ENCODE data around the gene LRRC46. TPM values are rescaled to one million over a fixed set of nuclear protein-coding genes. Genes with fewer than 3 reads are reported as not detected.

The LRRC46 gene
- total RNA-seq, 1 experiment from 2014 or later, result 0.31 TPM

DNA sequence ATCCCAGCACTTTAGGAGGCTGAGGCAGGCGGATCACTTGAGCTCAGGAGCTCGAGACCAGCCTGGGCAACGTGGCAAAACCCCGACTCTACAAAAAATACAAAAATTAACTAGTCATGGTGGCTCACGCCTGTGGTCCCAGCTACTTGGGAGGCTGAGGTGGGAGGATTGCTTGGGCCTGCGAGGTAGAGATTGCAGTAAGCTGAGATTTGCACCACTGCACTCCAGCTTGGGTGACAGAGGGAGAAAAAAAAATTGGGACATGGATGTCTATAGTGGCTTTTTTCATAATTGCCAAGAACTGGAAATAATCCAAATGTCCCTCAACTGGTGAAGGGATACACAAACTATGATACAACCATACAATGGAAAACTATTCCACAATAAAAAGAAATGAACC is 38.5 kb upstream of the LRRC46 start:
- peaks cover 8% of the 10 kb centered on the region for H3K23me2 ChIP-seq (ENCODE audit: insufficient read length, low read depth, low read length, poor library complexity, severe bottlenecking)
- H3K79me1 ChIP-seq (ENCODE audit: insufficient read depth, low read depth, low read length, poor library complexity, severe bottlenecking), result no peaks in the 10 kb centered on the region
- H2BK12ac ChIP-seq (ENCODE audit: insufficient read length, low read depth, low read length), result no peak overlapping the region
- Mint-ChIP-seq H3K4me3 (no peak overlapping the region), H3K36me3 (ENCODE audit: insufficient read depth in 1 of 3, low read depth in 3 of 3) (no peaks in the 10 kb centered on the region), H3K4me1 (peaks cover 2 to 9% of the 10 kb centered on the region in 2 experiments; a peak in 2 of 4 replicates), H3K27me3 (ENCODE audit: low read depth) (peaks cover 83% of the 10 kb centered on the region), H3K9me3 (no peaks in the 10 kb centered on the region), H3K27ac (no peak overlapping the region)
- no peaks in the 10 kb centered on the region for H3K4me1 ChIP-seq (ENCODE audit: insufficient read depth, low read length)
- DNase-seq, result no peak
- no CpG with 5 or more reads among the region's 6 CpGs for WGBS (ENCODE audit: extremely low coverage, insufficient read length, low lambda C conversion rate)
- H2BK120ac ChIP-seq (ENCODE audit: low read depth, low read length, poor library complexity, severe bottlenecking), result no peak overlapping the region
- TF ChIP-seq, protein P1, sequence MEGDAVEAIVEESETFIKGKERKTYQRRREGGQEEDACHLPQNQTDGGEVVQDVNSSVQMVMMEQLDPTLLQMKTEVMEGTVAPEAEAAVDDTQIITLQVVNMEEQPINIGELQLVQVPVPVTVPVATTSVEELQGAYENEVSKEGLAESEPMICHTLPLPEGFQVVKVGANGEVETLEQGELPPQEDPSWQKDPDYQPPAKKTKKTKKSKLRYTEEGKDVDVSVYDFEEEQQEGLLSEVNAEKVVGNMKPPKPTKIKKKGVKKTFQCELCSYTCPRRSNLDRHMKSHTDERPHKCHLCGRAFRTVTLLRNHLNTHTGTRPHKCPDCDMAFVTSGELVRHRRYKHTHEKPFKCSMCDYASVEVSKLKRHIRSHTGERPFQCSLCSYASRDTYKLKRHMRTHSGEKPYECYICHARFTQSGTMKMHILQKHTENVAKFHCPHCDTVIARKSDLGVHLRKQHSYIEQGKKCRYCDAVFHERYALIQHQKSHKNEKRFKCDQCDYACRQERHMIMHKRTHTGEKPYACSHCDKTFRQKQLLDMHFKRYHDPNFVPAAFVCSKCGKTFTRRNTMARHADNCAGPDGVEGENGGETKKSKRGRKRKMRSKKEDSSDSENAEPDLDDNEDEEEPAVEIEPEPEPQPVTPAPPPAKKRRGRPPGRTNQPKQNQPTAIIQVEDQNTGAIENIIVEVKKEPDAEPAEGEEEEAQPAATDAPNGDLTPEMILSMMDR (conservative IDR thresholded peaks at IDR 0.05), result no peak
- no peak overlapping the region for H3K56ac ChIP-seq (ENCODE audit: insufficient read length, low read depth, low read length)
- H4K20me1 ChIP-seq (ENCODE audit: control insufficient read depth, insufficient read depth, insufficient read length), result no peaks in the 10 kb centered on the region
- H2BK20ac ChIP-seq (ENCODE audit: low read depth, low read length, poor library complexity, severe bottlenecking), result no peak overlapping the region
- H3K27me3 ChIP-seq (ENCODE audit: insufficient read depth, low read length), result peaks cover 5% of the 10 kb centered on the region; the same call in 1 of the 2 replicates
- H3K9ac ChIP-seq (ENCODE audit: extremely low read depth, insufficient read length, low read length), result no peak overlapping the region
- H4K8ac ChIP-seq (replicated peaks; ENCODE audit: insufficient read length, low read depth, low read length), result no peak overlapping the region
- no peak overlapping the region for H4K91ac ChIP-seq (ENCODE audit: insufficient read length, low read depth, low read length)
- no peak overlapping the region for H2BK15ac ChIP-seq (ENCODE audit: low read depth, low read length)
- H3K9me3 ChIP-seq (ENCODE audit: control insufficient read depth, low read depth, low read length), result no peaks in the 10 kb centered on the region
- H3K4ac ChIP-seq (ENCODE audit: low read depth, low read length), result no peak overlapping the region
- H3K18ac ChIP-seq (ENCODE audit: insufficient read length, low read depth, low read length), result no peak overlapping the region
- H3K14ac ChIP-seq (ENCODE audit: insufficient read depth, low read length), result no peak overlapping the region
- no peak overlapping the region for H3K4me2 ChIP-seq (ENCODE audit: insufficient read depth, insufficient read length, low read length)
- H2BK5ac ChIP-seq (ENCODE audit: insufficient read length, low read length), result no peak overlapping the region
- H3K79me2 ChIP-seq (ENCODE audit: insufficient read depth, low read length), result no peaks in the 10 kb centered on the region
- H3T11ph ChIP-seq (ENCODE audit: low read length), result no peak overlapping the region
- H3K23ac ChIP-seq (ENCODE audit: insufficient read length, low read depth, low read length), result no peak overlapping the region
- H2AFZ ChIP-seq (ENCODE audit: low read length), result no peak overlapping the region
- no peak overlapping the region for H3K27ac ChIP-seq (ENCODE audit: insufficient read length, low read depth, low read length)
- no peak overlapping the region for H4K5ac ChIP-seq (ENCODE audit: insufficient read length, low read depth, low read length)
- H2AK5ac ChIP-seq (ENCODE audit: insufficient read length, low read length), result no peak overlapping the region

All from H9 (cell line).